Osteoblast (primary cell): ENCODE measurements around the gene APPBP2. TPM values are rescaled to one million over a fixed set of nuclear protein-coding genes. Genes with fewer than 3 reads are reported as not detected.
"Not testable (repeated sequence)": the region's sequence is repeated elsewhere in the genome, so short reads cannot be mapped to it uniquely, and the experiment has no call there.

ENCODE experiments used
- DNase-seq: peaks from one replicate; pipeline ENCODE4 v3.0.0; 2011; ENCODE audit warnings: low spot score, mixed read lengths; ENCODE audit not compliant: insufficient read length; ENCODE audit errors: missing footprints
- H2AFZ ChIP-seq: 2 replicates; pipeline ENCODE4 v1.6.0; 2011; ENCODE audit warnings: mild to moderate bottlenecking, low read length
- H3K27ac ChIP-seq: 2 replicates; pipeline ENCODE4 v1.5.1; 2011; ENCODE audit warnings: mild to moderate bottlenecking, low read depth, low read length, moderate library complexity
- H3K27me3 ChIP-seq: 2 replicates; pipeline ENCODE4 v1.6.0; 2012; ENCODE audit warnings: mild to moderate bottlenecking, control low read depth, inconsistent platforms, low read length, moderate library complexity; ENCODE audit not compliant: insufficient read depth
- H3K36me3 ChIP-seq: 2 replicates; pipeline ENCODE4 v1.5.1; 2011; ENCODE audit warnings: mild to moderate bottlenecking, low read length, control low read depth, moderate library complexity; ENCODE audit not compliant: insufficient read depth
- H3K4me1 ChIP-seq: 2 replicates; pipeline ENCODE4 v1.5.1; 2011; ENCODE audit warnings: mild to moderate bottlenecking, low read length, control low read depth, moderate library complexity; ENCODE audit not compliant: insufficient read depth
- H3K4me2 ChIP-seq: 2 replicates; pipeline ENCODE4 v1.6.0; 2011; ENCODE audit warnings: mild to moderate bottlenecking, low read length; ENCODE audit not compliant: insufficient read depth
- H3K4me3 ChIP-seq: fragments of 200-600 bp; sonication (generic); 3 replicates; pipeline ENCODE4 v1.5.1; 2012; ENCODE audit warnings: mild to moderate bottlenecking, low read length, inconsistent platforms; ENCODE audit not compliant: insufficient read depth
- H3K79me2 ChIP-seq: 2 replicates; pipeline ENCODE4 v1.6.0; 2012; ENCODE audit warnings: mild to moderate bottlenecking, low read length, control low read depth, inconsistent platforms; ENCODE audit not compliant: insufficient read depth
- H3K9me3 ChIP-seq: 2 replicates; pipeline ENCODE4 v1.5.1; 2011; ENCODE audit warnings: low read depth, low read length, control low read depth
- H4K20me1 ChIP-seq: 2 replicates; pipeline ENCODE4 v1.6.0; 2012; ENCODE audit warnings: mild to moderate bottlenecking, low read length, control low read depth; ENCODE audit not compliant: insufficient read depth
- CTCF ChIP-seq: IDR thresholded peaks from 2 replicates; pipeline ENCODE4 v1.5.1; 2011; ENCODE audit warnings: mild to moderate bottlenecking, low read depth, low read length, moderate library complexity; ENCODE audit errors: extremely low read depth
- total RNA-seq: library from RNA; depleted of rRNA; stranded (reverse); fragments of >200 nt; gene quantifications from 2 replicates; pipeline ENCODE4 v1.2.3, GENCODE V29; 2012

APPBP2 gene
- total RNA-seq, 1 donor: 49.9 TPM

DNA sequence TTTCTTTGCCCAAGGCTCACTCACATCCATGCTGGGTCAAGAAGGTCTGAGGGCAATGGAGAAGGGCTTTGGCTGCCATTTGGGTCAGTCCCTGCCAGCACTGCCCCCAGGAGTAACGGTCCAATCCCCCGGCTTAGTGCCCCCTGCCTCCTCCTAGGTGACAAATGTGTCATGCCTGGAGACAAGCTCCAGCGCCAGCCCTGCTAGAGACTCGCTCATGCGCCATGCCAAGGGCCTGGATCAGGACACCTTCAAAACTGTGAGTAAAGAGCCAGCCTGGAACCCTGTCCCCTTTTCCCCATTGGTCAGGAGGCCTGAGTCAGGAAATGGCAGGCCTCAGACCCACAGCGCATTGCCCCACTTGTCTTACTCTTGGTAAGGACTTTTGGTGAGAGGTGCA is 100.4 kb downstream of the APPBP2 start:
- peak; percentile 41 for DNase-seq
- H2AFZ ChIP-seq: no peak overlapping the region

DNA sequence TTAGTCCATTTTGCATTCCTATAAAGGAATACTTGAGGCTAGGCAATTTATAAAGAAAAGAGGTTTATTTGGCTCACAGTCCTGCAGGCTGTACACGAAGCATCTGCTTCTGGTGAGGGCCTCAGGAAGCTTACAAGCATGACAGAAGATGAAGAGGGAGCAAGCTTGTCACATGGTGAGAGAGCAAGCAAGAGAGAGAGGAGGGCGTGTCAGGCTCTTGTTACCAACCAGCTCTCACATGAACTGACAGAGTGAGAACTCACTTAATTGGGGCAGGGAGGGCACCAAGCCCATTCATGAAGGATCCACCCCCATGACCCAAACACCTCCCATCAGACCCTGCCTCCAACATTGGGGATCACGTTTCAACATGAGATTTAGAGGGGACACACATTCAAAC is 102.2 kb downstream of the APPBP2 start:
- Histone ChIP-seq H3K27me3 (peaks cover 2% of the 10 kb centered on the region), H3K79me2 (no peaks in the 10 kb centered on the region)

More for the DNA sequence above, 100.4 kb downstream of the APPBP2 start:
- Histone ChIP-seq H3K4me3 (no peak overlapping the region), H3K79me2 (no peaks in the 10 kb centered on the region), H3K36me3 (no peaks in the 10 kb centered on the region), H3K27me3 (peaks cover 5% of the 10 kb centered on the region), H4K20me1 (no peaks in the 10 kb centered on the region), H3K4me1 (no peaks in the 10 kb centered on the region), H3K27ac (no peak overlapping the region), H3K4me2 (no peak overlapping the region), H3K9me3 (no peaks in the 10 kb centered on the region)
- no peak for TF ChIP-seq CTCF

DNA sequence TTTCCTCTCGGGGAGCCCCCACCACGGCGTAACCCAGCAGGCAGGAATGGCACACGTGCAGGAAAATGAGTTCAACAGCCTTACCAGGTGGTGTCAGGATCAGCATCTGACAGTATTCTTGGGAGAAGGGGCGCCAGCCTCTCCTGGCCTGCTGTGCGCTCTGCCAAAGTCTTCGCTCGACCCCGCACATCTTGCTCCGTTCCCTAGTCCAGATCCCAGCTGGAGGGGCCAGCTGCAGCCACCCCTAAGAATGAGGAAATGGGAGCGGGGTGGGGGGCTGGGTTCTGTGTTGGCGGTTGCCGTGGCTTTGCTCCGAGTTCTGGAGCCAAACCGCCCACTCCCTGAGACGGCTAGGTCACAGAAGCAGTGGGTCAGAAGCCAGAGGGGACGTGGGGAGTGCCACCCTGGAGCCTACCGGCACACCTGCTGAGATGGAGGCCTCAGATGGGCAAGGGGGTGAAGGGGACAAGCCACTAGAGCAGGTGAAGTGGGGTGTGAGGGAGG is 103.8 kb downstream of the APPBP2 start, which contains the start of gene CHCT1:
TSS of gene CHCT1 (plus strand) at position 328 of the 504 bp plus-strand sequence. CDS start at position 432, 104 bp downstream.
- Histone ChIP-seq H3K9me3 (no peaks in the 10 kb centered on the region), H3K27me3 (no peaks in the 10 kb centered on the region), H3K36me3 (no peaks in the 10 kb centered on the region), H4K20me1 (no peaks in the 10 kb centered on the region), H3K4me2 (peak within 1 kb of the TSS; percentile 88), H3K79me2 (no peaks in the 10 kb centered on the region), H3K4me3 (peak within 1 kb of the TSS; percentile 80), H3K4me1 (no peaks in the 10 kb centered on the region), H2AFZ (peak within 1 kb of the TSS; percentile 98), H3K27ac (peak within 1 kb of the TSS; percentile 60)
- TF ChIP-seq CTCF: no peak
- DNase-seq: peak; percentile 19

More for the DNA sequence above, 102.2 kb downstream of the APPBP2 start:
- no peak for DNase-seq
- H3K4me2 ChIP-seq: no peak overlapping the region
- H2AFZ ChIP-seq: no peak overlapping the region
- no peak overlapping the region for H3K4me3 ChIP-seq
- no peaks in the 10 kb centered on the region for H3K4me1 ChIP-seq
- no peaks in the 10 kb centered on the region for H4K20me1 ChIP-seq
- H3K27ac ChIP-seq: no peak overlapping the region
- H3K36me3 ChIP-seq: no peaks in the 10 kb centered on the region
- no peaks in the 10 kb centered on the region for H3K9me3 ChIP-seq
- TF ChIP-seq CTCF: no peak

DNA sequence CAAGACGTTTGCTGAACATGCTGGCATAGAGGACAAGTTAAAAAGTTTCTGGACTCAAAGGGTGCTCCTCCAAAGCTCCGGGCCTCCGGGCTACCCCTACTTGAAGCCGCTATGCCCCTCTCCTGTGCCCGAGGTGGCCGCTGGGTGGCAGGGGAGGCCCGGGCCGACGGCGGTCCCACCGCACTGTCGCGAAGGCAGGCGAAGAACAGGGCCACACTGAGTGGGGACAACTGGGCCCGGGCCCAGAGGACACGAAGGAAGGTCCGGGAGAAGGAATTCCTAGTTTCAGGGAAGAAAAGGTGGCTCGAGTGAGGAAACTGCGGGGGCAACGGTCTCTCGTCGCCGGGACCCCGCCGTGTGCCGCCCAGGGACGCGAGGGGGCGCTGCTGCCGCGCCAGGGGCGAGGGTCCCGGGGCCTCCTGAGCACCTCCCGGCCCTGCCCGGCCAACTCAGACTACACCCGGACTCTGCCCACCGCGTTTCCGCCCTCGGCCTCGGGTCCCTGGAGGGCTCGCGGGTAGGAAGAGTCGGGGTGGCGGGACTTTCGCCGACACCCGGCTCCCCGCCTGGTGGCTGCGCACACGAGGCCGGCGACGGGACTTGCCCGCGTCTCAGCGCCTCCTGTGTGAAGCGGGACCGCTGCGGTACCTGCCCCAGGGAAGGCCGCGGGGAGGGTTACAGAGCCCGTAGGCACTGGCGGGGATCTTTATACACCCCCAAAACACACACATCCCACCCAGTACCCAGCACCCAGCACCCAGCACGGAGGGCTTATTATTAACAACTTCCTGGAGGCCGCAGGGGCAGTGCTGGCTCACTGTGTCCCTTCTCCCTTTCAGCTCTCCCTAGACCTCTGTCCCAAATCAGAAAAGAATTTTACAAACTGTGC is 104.5 kb downstream of the APPBP2 start:
- Histone ChIP-seq H3K4me1 (no peaks in the 10 kb centered on the region), H2AFZ (peak overlapping the region; percentile 98), H3K79me2 (no peaks in the 10 kb centered on the region), H4K20me1 (no peaks in the 10 kb centered on the region), H3K36me3 (no peaks in the 10 kb centered on the region), H3K27me3 (no peaks in the 10 kb centered on the region), H3K4me2 (peak overlapping the region; percentile 88), H3K9me3 (no peaks in the 10 kb centered on the region), H3K27ac (peak overlapping the region; percentile 60), H3K4me3 (peak overlapping the region; percentile 80)
- peak; percentile 80 for TF ChIP-seq CTCF
- DNase-seq: peak; percentile 97

GRCh38 chr17:60419875-60420274 is 106.2 kb downstream of the APPBP2 start:
- H3K9me3 ChIP-seq, H3K27ac ChIP-seq, H3K4me2 ChIP-seq, DNase-seq, H3K36me3 ChIP-seq, H3K79me2 ChIP-seq, H4K20me1 ChIP-seq, H3K4me3 ChIP-seq, H3K27me3 ChIP-seq, H2AFZ ChIP-seq, H3K4me1 ChIP-seq: not testable (repeated sequence)

DNA sequence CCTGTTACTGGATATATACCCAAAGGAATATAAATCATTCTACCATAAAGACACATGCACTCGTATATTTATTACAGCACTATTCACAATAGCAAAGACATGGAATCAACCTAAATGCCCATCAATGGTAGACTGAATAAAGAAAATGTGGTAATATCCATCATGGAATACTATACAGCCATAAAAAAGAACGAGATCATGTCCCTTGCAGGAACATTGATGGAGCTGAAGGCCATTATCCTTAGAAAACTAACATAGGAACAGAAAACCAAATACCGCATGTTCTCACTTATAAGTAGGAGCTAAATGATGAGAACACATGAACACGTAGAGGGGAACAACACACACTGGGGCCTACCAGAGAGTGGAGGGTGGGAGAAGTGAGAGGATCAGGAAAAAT is 107.0 kb downstream of the APPBP2 start:
- H3K4me2 ChIP-seq, H3K36me3 ChIP-seq, H4K20me1 ChIP-seq, DNase-seq, H2AFZ ChIP-seq, H3K9me3 ChIP-seq, H3K4me3 ChIP-seq, H3K4me1 ChIP-seq, H3K27ac ChIP-seq, H3K27me3 ChIP-seq, H3K79me2 ChIP-seq: not testable (repeated sequence)
